Stimulated activated CD8-positive, alpha-beta memory T cell treated with anti-CD3 and anti-CD28 coated beads, Interleukin-12 subunit alpha, Interleukin-12 subunit beta, amount 100 ng/mL, for 1 hour (primary cell): ENCODE data around the gene NMT1.

Experiments used
- DNase-seq: peaks from one replicate; pipeline ENCODE4 v3.0.0-alpha.2; 2020; ENCODE audit warnings: low read depth

NMT1 gene

DNA sequence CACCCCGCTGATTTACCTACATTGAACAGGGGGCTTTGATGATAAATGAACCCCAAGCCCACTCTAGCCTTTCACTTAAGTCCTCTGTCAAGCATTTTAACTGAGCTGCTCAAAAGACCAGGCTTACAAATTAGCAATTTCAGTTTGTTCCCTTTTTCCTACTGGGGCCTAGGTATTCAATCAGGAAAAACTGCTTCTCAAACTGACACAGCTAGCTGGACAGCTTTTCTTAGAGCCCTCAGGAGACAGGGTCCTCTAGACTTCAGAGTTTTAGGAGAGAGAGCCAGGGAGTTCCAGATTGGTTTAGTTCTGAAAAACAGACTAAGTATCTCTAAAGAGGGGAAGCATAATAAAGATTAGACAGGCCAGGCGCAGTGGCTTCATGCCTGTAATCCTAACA, 94.4 kb downstream of the NMT1 start:
- DNase-seq = no peak

GRCh38 chr17:45156242-45156641, 95.1 kb downstream of the NMT1 start:
- DNase-seq = no peak
